NCI-H226 (cell line): Measurements from ENCODE around the gene NPFF.

ENCODE experiments used
- DNase-seq: peaks from one replicate; pipeline ENCODE4 v3.0.0-alpha.2; 2015

NPFF gene

DNA sequence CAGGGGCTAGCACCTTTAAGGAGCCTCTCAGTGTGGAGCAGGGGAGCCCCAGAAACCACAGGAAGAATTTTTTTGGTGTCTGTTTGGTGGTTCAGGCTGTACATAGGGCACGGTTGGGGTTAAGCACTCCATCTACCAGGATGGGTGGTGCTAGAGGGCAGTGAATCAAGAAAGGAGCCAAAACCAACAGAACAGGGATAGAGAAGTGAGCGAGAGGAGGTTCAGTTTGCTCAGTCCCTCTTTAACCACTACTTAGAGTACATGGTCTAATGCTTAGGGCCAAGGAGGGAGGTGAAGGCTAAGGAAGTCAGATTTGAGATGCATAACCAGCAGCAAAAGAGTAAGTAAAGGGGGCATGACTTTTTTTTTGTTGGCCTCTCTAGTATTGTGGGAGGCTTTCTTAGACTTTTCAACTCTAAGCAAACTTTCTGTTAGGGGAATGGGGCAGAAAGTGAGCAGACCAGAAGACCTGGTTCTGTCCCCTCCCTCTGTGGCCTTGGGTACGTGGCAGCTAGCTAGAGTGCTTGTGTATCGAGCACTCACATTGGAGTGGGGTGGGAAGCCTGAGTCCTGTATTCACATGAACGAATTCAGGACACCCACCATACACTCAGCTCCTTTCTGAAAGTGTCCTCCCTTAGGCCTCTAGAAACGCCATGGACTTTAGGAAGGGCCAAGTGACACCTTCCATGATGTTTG lies 6.6 kb upstream of the NPFF start:
- DNase-seq = no peak

DNA sequence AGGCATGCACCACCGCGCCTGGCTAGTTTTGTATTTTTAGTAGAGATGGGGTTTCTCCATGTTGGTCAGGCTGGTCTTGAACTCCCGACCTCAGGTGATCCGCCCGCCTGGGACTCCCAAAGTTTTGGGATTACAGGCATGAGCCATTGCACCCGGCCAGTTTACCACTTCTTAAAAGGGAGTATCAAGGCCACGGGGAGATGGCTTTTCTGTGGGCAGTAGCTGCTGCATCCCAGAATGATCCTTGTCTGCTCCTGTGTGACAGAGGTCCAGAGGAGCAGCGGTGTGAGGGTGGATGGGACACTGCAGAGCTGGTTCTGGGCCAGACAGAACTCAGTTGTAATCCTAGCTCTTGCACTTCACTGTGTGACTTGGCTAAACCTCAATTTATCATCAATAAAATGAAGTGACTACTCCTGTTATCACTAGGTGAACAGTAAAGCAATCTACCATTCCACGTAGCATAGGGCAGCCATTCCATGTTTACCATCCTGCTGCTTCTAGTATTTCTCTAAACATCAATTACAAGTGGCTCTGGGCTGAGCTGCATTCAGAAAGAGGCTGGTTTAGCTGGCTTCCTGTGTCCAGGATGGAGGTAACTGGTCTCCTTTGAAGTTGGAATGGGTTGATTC lies 3.0 kb upstream of the NPFF start:
- no peak for DNase-seq

DNA sequence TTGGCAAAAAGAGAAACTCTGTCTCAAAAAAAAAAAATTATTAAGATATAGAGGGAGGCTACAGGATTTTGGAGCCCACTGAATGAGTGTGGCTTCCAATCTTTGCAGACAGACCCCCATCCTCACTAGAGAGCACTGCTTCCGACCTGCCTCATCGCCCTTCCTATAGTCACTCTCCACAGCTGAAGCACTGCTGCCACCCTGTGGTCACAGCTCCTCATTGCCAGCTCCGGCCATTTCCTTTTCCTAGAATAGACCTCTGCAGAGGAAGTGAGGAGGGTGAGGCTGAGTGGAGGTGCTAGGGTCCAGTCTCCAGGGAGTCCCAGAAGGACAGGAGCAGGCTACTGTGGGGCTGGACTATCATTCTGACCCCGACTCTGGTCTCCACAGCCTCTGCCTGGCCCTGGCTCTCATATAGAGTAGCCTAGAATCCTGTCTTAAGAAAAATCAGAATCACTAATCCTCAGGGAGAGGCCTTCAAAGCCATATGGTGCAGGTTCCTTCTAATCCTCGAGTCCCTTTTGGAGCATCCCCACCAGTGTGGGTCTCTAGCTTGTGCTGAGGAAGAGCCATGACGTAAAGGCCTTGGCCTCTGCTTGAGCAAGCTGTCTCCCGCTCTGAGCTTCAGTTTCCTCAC lies 1.4 kb upstream of the NPFF start:
- peak; percentile 78 for DNase-seq

DNA sequence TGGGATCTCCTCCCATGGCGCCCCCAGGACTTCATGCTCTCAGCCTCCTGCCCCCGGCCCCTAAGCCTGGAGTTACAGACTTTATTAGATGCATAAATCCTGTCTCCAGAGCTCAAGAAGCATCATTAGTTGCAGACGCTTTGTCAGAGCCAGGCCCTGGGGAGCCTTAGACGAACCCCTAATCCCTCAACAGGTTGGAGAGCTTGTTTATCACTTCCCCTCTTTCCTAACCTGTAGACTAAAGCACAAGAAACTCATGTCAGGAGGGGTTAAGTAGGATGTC lies 260 bp upstream of the NPFF start:
- DNase-seq = no peak

DNA sequence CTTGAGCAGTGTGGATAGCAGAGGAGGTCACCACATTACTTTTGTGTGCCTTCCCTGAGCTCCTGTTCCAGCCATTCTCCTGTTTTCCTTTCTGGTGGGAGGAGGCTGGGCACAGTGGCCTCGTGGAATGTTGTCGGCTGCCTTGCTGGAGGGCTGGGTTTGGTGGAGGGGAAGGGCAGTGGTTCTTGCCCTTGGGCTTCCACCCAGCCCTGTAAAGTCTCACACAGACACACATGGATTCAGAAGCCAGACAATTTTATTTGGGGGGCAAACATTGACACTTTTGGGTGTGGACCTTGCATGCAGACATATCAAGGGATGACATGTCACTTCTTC lies 866 bp downstream of the NPFF start:
- DNase-seq = no peak

DNA sequence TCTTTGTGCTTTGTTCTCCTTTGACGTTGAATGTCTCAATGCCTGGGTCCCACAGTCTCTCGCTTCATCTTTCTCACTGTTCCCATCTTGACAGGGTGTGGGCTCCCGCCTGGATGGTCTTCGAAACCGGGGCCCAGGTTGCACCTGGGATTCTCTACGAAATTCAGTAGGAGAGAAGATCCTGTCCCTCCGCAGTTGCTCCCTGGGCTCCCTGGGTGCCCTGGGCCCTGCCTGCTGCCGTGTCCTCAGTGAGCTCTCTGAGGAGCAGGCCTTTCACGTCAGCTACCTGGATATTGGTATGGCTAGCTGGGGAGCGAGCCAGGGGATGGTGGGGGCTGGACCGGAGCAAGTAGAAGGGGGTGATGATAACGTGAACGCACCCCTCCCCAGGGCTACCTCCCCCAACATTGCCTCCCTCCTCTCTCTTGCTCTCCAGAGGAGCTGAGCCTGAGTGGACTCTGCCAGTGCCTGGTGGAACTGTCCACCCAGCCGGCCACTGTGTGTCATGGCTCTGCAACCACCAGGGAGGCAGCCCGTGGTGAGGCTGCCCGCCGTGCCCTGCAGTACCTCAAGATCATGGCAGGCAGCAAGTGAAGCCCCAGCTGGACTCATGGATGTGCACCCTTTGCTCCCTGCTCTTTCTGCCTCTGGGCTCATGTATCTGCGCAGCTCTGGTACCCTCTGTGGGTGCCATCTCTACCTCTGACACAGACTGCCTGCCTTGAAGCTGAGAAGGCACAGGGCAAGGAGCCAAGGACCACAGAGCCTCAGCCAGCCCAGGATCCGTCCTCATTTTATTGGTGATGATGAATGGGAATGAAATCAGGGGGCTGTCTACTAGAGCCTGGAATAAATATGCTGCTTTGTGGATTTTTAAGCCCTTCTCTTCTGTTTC lies 1.5 kb downstream of the NPFF start:
- DNase-seq = no peak

DNA sequence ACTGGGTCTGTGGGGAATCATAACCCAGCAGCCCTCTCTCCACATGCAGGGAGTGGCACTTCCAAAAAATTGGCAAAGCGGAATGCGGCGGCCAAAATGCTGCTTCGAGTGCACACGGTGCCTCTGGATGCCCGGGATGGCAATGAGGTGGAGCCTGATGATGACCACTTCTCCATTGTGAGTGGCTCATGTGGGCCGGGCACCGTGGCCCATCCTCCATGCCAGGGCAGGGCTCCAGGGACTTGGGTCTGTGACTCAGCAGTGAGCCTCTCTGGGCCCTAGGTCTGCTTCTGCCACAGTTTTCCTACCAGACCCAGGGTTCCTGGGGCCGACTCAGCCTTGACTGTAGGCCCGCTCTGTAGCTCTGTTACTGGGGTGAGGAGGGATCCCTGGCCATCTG lies 2.2 kb downstream of the NPFF start:
- DNase-seq = no peak

DNA sequence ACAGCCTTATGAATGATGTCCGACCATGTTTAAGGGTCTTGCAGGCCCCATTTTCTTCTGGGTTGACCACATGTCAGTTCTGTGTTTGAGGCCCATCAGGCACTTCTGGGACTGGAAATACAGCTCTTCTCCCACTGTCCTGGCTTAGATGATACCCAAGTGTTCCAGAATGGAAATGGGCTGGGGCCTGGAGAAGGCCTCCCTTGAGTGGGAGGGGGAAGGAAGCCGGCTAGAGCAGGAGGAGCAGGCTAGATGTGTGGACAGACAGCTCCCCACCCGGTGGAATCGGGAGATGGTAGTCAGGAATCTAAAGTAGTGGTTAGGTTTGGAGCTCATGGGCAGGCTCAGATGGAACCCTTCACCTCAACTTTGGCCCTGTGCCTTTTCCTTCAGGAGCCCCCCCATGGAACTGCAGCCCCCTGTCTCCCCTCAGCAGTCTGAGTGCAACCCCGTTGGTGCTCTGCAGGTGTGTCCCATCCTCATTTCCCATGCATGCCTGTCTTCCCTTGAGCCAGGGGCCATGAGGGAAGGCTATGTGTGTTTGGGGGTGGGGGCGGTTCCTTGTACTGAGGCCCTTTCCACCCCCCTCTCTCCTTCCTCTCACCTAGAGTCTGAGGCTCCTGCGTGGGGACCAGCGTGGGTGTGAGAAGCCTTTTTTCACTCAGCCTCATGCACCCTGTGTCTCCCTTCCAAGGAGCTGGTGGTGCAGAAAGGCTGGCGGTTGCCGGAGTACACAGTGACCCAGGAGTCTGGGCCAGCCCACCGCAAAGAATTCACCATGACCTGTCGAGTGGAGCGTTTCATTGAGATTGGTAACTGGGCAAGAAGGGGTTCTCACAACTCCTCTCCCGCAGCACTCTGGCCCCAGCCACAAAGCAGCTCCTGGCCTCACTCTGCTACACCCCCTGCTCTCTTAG lies 3.0 kb downstream of the NPFF start:
- no peak for DNase-seq

DNA sequence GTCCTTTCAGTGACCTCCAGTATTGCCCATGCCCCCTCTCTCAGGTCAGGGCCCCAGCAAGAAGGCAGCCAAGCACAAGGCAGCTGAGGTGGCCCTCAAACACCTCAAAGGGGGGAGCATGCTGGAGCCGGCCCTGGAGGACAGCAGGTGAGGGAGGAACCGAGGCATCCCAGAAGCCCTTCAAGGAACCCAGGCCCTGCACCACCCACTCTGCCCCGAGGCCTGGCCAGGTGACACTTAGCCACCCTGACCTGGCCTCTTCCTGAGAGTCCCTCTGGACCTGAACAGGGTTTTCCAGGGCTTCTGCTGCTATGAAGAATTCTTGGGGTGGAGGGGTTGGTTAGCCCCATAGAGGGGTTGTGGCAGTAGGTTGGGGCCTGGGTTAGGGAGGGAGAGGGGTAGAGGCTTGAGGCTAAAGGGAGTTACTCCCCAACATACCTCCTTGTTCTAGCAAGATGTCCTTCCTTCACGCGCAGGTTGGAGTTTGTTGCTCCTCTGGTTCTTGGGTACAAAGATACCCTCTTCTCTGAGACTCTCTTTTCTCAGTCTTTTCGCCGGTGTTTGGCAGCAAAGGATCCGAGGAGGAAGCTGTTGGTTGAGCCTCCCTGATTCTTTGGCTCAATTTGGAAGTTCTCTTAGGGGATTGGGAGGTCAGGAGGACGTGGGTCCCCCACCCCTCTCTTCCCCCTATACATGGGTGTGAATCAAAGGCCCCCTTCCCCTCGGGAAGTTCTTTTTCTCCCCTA lies 4.1 kb downstream of the NPFF start:
- no peak for DNase-seq

DNA sequence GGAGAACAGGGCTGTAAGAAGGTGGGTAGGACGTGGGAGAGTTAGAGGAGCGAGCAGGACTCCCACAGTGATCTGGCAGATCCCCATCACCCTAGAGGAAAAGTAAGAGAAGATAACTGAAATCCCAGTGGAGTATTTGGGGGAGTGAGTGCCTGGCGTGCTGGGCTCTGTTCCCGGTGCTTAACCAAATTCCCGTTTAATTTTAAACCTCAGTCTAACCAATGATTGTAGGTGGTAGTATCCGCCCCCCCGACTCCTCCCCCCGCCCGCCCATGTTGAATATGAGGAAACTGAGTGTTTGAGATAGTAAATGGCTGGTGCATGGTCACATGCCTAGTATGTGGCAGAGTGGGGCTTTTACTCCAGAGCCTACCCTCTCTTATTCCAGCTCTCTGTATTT lies 5.0 kb downstream of the NPFF start:
- peak; percentile 85 for DNase-seq

DNA sequence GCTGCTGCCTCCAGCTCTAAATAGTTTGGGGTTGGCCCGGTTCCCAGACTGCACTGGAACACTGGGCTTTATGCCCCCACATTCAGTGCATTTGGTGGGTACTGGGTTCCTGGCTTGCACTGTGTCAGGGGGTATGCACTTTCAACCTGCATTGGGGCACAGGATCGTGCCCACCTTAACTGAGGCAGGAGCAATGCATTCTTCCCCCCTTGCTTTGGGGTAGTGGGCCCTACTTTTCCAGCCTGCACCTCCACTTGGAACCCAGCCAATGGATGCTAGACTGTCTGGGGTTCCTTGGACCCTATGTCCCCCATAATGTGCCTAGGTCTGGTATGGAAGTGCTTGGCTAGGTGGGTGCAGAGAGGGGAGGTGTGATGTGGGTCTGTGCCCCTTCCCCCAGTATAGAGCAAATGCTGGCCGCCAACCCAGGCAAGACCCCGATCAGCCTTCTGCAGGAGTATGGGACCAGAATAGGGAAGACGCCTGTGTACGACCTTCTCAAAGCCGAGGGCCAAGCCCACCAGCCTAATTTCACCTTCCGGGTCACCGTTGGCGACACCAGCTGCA lies 5.6 kb downstream of the NPFF start:
- no peak for DNase-seq

DNA sequence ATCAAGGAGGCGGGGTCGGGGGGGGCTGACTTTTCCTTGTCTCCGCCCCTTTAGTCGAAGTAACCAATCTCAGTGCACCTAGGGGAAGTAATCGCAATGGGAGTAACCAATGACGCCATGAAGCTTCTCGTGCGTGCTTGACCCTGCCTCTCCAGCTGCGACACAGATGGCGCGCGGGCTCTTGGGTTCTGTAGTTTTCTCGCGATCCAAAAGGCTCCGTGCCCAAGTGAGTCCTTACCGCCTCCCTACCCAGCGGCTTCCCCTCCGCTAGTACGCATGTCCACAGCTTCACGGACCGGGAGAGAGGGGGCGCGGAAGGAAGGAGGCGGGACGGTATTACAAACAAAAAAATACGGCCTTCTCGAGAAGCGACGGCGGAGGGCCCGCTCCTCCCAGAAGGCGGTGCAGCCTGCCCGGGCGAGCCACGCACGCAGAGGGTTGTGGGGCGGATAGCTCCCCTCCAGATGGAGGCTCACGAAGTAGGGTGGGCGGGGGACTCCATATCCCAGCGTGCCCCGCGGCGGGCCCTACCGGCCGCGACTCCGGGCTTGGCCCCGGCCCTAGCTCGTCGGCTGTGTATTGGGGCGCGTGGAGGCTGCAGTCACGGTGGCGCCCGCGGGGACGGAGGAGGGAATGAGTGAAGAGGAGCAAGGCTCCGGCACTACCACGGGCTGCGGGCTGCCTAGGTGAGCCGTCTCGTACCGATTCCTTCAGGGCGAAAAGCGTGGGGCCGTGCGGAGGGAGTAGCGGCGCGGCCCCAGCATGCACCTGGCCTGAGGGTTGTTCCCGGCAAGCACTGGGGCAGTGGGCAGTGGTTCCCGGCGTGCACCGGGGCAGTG lies 6.3 kb downstream of the NPFF start, which contains the start of gene TARBP2:
Gene TARBP2, plus strand, starts transcription at position 508 of the 839 bp plus-strand sequence. Its CDS starts 126 bp downstream, at position 634.
- DNase-seq = peak; percentile 100

DNA sequence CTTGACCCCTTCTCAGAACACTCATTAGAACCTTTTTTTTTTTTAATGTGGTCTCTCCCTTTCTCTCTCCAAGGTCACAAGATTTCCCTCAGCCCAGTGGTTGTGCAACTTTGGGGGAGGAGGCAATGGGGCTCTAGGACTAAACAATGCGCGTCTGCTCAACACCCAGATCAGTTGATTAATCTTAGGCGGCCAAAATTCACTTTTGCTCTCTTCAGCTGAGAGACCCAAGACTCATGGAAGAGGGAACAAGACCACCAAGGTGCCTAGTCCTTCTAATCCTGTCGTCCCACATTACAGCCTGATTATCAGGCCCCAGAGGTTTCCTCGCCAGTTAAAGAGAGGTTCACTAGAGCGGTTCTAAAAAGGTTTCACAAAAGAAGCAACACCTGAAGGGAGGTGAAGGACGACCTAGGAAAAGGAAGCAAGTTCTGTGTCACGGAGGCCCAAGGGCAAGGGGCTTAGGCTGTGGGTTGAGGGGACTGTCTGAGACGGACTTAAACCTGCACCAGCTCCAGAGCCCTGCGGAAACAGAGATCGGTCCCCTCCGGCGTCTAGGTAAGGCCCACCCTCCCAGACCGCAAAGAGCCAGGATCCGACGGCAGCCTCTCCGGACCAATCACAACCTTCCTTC lies 7.0 kb downstream of the NPFF start:
- peak; percentile 73 for DNase-seq

DNA sequence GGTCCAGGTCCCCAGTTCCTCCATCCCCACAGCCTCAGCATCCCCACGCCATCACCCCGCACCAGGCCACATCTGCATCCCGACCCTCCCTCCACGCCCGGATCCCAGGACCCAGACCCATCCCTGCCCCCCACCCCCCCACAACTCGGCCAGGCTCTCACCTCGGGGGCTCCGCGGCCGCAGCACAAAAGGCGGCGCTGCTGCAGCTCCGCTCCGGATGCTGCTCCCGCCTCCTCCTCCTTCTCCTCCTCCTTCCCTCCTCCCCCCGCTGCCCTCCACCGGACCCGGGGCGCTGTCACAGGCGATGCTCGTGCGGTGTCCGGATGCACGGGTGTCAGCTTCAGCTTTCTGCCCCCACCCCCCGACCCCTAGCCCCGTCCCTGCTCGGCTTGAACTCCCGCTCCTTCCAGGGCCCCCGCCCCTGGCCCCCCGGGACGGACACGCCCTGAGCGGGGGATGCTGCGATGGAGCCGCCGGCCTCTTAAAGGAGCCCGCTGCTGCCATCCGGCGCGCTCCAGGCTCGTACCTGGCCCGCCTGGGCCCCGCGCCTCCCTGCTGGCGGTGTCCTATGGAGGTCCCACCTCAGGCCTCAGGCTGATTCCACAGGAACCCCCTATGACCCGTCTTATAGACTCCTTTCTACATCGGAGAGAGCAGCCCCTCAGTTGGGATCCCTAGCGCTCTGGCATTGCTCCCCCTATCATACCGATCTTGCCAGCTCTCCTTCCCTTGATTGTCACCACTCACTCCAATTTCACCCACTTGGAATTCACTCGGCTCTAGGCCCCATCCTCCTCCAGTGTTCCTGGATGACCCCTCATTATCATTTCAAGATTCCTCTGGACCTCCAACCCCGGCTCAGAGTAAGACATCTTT lies 7.8 kb downstream of the NPFF start, which contains the start of gene MAP3K12:
Gene MAP3K12, minus strand, starts transcription at position 193 of the 876 bp plus-strand sequence. CDS start 12,067 bp downstream, outside the sequence.
- peak; percentile 80 for DNase-seq

DNA sequence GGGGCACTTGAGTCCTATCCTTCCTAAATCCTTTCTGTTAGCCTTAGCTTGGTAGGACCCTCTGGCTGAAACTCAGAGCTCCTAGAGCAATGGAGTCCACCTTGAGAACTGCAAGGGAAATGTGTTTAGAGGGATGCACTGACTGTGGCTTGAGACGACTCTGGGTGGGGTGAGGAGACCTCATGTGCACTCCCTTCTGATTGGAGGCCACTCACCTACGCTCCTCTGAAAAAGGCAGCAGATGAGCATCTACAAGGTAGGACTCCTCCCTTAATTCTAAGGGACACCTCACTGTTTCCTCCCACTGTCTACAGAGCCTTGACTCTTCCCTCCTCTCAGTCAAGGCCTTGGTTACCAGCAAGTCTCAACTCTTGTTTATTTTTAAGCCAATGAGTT lies 9.1 kb downstream of the NPFF start:
- no peak for DNase-seq

DNA sequence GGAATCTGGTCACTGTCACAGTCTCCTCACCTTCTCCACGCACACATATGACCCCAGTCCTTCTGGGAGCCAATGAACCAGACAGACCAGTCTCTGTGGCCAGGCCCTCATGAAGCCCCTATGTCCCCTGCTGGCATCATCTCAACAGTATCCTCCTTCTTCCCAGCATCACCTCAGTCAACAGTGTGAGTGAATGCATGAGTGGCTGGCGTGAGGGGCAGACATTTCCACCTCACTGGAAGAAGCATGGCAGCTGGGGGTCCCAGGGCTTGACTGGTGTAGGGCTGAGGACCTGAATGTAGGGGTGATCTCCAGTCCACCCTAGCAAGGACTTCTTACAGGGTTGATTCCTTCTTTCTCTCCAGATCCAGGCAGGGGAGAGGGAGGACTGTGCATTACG lies 9.8 kb downstream of the NPFF start:
- DNase-seq = no peak

DNA sequence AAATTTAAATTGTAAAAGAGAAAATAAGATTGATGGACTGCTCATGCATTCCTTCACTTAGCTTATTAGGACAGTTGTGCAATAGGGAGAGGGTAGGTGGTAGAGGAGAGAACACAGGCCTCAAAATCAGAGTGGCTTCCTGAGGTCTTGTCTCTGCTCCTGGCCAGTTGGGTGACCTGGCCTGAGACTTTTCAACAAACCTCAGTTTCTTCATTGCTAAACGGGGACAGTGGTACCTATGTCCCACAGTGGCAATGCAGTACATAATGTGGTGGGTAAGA lies 10.6 kb downstream of the NPFF start:
- DNase-seq = no peak

DNA sequence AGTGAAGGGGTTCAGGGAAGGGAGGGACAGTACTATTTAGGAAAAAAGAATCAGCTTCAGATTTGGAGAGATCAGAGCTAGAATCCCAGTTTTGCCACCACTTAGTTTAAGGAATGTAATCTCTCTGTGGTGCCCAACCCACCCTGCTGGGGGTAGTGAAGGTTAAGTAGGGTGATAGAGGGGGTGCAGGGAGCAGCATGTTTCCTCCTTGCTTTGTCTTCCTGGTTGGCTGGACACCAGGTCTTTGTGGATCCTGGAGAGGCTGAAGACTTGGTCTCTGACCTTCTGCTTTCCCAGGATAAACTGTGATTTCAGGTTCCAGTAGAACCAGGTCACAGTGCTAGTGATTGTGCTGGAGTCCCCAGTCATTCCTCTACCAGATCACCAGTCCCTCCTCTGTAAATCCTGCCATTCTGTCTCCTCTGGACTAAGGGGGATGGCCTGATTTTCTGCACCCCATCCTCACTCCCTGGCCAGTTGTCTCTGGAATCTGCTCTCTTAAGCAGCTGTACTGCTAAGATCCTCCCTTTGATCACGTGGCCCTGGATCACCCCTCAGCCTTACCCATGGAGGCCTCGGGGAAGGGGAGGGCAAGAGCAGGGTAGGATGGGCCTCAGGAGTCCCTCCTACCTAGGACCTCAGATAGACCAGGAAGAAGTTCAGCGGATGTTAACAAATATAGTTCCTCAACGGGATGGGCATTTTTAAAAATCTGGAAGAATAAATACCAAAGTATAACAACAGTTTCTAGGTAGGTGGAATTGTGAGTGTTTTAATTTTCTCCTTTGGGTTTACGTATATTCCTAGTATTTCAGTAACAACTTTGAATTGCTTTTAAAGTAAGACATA lies 11.2 kb downstream of the NPFF start:
- peak; percentile 98 for DNase-seq
